Measurements from ENCODE around the gene PRXL2A. TPM values are rescaled to one million over a fixed set of nuclear protein-coding genes. Genes with fewer than 3 reads are reported as not detected.

The PRXL2A gene
- total RNA-seq, 1 donor from 2014 or later, result 87.0 TPM

DNA sequence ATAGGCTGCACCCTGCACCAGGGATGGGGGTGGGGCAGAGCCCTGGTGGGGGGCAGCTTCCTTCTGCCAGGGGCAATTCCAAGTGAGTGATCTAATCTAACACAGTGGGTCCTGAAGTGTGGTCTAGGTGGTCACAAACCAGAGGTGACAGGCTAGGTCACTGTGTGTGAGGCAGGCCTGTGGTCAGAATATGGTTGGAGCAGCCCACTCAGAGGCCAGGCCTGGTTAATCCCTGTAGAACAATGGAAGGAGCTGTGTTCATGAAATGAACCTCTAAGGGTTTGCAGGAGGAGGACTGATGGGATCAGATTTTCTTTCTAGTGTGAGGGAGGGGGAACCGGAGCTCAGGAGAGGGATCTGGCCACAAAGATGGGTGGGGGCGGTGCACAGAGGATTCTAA is 35.8 kb downstream of the PRXL2A start:
- no peak for DNase-seq (ENCODE audit: low read depth, low spot score)

DNA sequence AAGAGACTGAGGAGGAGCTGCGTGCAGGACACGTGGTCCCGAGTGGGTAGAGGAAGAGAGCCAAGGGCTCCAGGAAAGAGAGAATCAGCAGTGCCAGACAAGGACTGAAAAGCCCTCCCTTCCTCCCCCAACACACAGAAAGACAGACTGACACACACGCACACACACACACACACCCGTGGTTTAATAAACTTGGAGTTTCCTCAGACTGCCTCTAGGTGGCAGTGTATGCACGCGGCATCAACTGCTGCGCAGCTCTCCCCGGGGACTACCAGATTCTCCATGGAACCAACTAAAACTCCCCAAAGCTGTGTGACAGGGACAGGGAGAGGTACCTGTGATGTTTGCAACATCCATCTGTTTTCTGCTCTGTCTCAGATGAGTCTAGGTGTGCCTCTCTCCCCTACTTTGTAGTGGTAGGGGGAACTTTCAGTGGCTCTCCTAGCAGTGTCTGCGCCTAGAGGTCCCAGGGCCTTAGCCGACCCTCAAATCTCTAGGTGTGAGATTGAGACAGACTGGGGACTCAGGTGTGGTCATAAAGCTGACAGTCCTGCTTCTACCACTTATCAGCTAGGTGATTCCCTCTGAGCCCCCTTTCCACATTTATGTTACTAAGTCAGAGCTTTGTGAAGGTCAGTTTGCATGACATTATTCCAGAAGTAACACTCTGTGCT is 36.4 kb downstream of the PRXL2A start:
- DNase-seq (ENCODE audit: low read depth, low spot score), result no peak

DNA sequence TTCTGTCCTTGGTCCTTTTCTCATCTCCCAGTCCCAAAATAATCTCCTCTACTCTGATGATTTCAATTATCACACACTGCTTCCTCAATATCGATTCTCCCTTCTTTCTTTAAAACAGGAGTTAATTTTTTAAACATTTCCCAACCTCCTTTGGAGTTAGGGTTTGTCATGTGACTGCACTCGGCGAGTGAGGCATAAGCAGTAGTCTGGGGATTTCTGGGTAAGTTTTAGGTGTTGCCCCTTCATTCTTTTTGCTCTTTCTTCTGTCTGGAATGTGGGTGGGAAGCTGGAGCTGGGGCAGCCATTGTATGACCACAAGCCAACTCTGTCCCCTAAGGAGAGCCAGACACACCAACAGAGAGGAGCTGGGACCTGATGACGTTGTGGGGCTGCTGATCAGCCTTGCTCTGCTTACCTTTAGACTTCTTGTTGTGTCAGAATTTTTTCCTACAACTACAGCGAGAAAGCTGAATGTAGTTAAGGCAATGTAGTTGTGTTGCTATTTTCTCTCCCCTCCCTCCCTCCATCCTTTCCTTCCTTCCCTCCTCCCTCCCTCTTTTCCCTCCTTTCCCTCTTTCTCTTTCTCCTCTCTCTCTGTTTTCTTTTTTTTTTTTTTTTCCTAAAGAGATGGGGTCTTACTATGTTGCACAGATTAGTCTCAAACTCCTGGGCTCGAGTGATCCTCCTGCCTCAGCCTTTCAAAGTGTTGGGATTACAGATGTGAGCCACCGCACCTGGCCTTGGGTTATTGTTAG is 39.3 kb downstream of the PRXL2A start:
- no peak for DNase-seq (ENCODE audit: low read depth, low spot score)

DNA sequence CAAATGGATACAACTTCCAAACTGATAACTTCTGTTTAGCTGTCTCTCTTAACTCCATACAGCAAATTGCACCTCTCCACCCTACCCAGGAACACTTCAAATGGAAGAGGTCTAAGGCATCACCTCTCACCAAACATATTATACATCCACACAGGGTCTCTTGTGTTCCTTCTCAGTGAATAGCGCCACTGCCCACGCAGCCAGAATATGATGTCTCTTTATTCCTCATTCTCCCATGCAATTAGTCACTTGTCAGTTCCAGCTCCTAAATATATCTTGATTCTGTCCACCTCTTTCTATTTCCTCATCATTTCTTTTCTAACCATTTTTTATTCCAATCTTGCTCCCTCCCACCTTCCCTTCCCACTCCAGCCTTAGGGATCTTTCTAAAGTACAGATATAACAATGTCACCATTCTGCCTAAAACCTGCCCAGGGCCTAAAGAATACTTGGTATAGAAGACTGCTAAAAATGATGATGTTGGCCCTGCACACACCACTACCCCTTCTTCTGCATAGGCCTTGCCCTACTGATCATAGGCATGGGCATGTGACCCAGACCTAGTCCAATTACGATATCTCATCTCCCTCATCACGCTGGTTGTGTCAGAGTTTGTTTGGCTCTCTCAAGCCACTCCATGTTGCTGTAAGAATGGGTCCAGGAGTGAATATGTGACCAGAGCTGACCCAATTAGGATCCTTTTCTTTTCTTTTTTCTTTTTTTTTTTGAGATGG is 40.0 kb downstream of the PRXL2A start:
- no peak for DNase-seq (ENCODE audit: low read depth, low spot score)

DNA sequence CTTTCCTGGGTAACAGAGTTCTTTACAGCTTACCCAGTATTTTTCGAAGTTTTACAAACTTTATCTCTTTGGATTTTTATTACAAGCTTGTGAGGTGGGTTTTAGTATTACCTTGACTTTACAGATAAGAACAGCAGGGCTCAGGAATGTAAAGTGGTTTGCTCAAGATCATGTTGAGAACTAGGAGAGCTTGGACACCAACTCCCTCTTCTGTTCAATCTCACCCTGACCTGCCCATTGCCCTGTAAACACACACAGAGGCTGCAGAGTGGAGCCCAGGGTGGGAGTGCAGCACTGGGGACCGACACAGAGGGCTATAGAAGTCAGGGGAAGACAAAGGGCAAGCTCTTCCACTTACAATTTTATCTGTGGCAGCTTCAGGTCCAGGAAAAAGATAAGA is 41.2 kb downstream of the PRXL2A start:
- no peak for DNase-seq (ENCODE audit: low read depth, low spot score)

DNA sequence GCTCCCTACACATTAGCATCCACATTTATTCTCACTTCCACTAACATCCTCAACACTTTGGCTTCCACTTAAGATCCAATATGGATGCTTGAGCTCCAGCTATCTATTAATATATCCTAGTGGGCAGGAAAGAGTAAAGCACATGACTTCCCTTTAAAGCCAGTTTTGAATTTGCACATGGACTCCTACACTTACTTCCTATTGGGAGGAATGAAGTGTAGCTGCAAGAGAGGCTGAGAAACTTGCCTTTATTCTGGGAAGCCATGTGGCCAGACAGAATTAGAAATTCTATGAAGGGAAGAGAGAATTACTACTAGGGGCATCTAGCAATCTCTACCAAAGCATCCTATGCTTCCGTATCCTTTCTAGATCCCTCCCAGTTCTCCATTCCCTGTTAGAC is 42.8 kb downstream of the PRXL2A start:
- no peak for DNase-seq (ENCODE audit: low read depth, low spot score)

DNA sequence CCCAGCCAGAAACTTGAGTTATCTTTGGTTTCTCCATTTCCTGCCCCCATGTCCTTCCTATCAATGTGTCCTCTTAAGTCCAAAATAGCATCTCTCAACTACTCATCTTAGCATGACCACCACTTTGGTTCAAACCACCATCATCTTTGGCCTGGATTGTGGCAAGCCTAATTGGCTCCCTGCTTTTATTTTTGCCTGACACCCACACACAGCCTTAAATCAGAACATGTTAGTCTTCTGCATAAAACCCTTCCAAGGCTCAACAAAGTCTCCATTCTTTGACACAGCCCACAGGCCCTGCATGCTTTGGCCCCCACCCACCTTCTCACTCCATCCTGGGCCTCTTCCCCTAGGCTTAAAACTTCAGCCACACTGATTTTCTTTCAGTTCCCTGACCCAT is 43.7 kb downstream of the PRXL2A start:
- DNase-seq (ENCODE audit: low read depth, low spot score), result no peak

DNA sequence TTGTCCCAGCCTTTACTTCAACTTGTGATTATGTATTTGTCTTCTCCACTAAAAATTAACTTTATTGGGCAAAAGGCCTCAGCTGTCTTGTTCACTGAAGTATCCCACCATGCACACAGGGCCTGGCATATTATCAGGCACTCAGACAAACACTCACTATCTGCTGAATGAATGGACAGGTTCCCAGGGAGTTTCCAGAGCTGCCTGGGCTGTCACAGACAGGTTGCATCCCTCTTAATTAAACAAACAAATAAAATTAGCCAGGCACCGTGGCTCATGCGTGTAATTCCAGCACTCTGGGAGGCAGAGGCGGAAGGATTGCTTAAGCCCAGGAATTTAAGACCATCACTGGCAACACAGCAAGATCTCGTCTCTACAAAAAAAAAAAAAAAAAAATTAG is 44.3 kb downstream of the PRXL2A start:
- no peak for DNase-seq (ENCODE audit: low read depth, low spot score)

DNA sequence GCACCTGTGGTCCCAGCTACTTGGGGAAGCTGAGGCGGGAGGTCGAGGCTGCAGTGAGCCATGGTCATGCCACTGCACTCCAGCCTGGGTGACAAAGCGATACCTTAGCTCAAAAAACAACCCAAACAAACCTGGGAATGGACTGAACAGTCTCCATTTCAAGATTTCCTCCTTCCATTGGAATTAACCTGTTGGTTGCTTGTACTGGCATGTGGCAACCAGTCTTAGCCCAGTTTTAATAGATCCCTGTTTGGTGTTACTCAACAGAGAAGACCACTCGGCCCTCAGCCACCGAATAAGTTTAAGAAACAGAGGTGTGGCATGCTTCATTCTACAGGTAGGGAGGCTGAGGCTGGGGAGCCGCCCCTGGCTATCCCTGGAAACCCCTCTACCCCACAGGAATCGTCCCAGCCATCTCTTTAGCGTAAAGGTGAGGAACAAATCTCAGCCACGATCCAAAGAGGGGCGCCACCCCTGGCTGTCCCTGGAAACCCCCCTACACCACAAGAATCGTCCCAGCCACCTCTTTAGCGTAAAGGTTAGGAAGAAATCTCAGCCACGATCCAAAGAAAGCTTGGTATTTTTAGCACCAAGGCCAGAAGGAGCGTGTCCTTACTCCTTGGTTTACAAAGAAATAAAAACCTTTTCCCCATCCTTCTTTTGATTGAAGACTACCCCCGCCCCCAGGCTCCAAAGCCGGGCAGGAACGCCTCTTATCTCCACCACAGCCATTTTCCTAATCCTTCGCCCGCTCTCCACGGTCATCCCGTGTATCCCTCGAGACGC is 44.9 kb downstream of the PRXL2A start:
- no peak for DNase-seq (ENCODE audit: low read depth, low spot score)

DNA sequence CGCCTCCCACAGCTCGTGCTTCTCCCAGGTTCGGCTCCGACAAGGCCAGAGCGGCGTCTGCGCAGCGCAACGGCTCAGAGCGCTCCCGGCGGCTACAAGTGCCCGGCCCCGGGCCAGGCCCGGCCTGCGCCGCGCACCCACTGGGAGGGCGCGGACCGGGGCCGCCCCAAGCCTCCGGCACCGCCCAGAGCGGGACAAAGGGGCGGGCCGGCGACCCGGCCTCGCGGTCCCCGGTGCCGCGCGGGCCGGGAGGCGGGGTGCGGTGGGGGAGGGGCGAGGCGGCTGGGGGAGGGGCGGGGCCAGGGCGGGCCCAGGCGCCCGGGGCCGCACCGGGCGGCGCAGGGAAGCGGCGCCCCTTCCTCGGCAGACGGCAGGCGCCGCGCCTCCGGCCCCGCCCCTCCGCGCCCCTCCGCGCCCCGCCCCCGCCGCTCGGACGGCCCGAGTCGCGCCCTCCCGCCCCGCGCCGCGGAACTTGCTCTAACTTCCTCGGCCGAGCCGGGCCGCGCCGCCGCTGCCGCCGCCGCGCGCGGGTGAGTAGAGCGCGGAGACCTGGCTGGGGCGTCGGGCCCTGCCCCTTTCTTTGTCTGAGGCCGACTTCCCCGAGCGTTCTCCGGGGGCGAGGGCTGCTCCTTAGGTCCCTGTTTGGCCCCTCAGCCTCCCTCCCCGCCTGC is 45.6 kb downstream of the PRXL2A start, which contains the start of gene TSPAN14:
Gene TSPAN14, plus strand, starts transcription at position 469 of the 671 bp plus-strand sequence. CDS start 34,924 bp downstream, outside the sequence.
- peak; percentile 51 for DNase-seq (ENCODE audit: low read depth, low spot score)

DNA sequence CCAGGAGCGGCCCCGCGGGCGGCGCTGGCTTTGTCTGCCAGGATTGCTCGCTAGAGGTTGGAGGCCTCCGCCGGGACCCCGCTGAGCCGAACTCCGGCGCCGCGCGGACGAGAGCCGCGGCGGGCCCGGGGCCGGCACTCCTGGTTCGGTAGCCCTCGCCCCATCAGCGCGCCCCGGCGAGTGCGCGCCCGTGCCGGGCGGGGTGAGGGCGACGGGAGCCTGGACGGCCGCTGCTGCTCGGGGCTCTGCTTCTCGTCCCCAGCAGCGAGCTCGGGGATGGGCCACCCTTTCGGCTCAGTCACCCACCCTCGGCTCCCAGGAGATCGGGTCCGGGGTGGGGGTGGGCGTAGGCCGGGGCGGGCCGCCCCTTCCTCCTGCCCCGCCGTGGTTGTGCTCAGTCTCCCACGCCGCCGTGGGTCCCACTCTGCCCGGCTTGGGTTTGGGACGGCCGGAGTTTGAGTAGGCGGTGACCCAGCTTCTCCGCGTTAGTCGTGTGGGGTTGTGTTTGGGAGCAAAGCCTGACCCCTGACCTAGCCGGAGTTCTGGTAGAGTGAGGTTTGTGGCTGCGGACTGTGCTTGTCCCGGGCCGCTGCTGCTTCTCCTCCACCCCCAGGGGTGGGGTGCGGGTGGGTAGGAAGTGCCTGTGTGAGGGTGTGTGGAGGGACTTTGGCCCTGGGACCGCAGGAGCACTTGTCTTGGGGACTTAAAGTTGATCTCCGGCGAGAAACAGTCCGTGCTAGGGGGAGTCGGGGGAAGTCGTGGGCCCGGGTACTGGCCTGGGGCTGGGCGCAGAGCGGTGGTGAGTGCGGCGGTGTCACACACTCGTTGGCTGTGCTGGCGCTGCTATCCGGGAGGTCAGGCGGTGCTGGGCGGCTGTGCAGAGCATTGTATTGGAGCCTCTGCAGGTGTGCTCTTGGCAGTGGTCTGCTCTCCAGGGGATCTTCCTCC is 46.4 kb downstream of the PRXL2A start:
- DNase-seq (ENCODE audit: low read depth, low spot score), result no peak

DNA sequence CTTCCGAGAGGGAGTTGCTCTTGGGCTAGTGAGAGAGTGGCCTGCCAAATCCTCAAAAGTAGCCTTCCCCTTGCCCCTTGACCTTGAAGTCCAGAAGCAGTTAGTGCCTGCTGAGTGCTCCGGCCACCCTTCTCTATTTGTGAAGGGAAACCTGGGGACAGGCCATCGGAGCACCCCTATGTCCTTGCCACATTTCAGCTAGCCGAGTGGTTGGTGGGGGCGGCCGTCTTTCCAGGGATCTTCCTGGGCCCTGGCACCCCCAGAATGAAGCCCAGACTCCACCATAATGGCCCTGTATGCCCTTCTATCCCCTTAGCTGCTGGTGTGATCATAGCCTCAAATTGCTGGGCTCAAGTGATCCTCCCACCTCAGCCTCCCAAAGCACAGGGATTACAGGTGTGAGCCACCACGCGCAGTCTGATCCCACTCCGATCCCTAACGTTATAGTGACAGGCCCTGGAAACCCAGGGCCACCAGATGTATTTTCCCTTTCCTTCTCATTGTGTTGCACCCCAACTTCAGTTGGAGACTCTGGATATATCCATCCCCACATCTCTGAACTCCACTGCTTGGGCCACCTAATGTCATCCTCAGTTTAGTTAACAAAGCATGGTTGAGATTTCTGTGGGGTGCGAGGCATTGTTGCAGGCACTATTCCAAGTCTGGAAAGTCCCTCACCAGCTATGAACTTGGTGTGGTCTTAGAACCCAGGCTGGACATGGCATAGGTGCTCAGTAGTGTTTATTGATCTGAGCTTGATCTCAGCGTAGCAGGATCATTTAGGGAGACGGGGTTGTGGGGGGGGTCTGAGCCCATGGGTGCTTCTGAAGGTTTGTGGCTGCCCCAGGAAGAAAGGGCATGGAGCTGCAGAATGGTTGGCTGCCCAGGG is 47.4 kb downstream of the PRXL2A start:
- no peak for DNase-seq (ENCODE audit: low read depth, low spot score)

DNA sequence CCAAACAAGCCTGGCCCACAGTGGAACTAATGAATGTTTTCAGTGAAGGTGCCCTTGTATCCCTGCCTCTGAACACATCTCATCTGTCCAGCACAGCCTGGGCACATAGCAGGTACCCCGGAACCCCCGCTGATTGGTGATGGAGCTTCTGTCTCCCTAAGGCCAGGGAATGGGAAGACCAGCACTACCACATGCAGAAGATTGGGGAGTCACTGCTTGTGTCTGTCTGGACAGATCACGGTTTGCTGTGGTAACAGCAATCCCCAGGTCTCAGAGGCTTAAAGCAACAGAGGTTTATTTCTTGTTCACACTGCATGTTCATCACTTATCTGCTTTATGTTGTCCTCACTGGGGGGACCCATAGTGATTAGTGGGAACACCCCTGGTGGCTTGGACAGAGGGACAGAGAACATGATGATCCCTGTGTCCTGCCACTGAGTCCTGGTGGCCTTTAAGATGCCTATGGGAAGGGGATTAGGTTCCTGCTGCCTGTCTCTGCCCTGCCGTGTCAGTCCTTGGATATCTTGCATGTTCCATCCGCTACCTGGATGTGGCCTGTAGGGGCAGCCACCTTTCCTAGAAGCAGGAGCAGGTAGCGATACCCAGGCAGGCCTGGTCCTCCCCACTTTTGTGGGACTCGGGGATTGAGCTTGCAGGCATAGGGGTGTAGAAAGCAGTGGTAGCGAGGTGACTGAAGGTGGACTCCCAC is 49.4 kb downstream of the PRXL2A start:
- no peak for DNase-seq (ENCODE audit: low read depth, low spot score)

DNA sequence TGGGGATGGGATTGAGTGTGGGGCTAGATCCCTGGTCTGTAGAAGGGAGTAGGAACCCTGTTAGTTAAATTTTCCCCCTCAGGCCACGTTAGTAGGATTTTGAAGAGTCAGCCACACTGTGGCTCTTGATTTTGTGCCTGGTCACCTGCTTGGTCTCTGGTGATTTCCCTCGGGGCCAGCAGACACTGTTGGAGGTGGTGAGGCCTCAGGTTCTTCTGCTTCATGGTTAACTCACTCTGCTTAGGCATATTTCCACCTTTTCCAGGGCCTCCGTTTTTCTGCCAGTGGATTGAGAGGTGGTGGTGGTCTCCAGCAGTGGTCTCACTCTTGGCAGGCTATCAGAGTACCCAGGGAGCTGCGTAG is 49.9 kb downstream of the PRXL2A start:
- no peak for DNase-seq (ENCODE audit: low read depth, low spot score)

DNA sequence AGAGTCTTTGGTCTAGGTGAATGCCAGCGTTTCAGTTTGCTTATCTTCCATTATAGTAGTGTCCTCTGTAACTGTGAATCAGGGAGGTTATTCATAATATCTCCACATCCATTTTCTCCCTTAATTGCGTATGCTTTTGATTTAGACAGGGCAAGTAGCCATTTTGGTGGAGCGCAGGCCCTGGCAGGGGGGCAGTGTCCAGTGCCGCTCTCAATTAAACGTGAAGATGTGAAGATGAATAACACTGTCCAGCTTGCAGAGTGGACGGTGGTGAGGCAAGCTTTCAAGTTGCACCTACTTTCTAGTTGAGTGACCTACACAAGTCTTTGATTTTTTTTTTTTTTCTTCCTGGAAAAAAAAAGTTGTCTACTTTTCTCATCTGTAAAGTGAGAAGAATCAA is 50.3 kb downstream of the PRXL2A start:
- no peak for DNase-seq (ENCODE audit: low read depth, low spot score)

DNA sequence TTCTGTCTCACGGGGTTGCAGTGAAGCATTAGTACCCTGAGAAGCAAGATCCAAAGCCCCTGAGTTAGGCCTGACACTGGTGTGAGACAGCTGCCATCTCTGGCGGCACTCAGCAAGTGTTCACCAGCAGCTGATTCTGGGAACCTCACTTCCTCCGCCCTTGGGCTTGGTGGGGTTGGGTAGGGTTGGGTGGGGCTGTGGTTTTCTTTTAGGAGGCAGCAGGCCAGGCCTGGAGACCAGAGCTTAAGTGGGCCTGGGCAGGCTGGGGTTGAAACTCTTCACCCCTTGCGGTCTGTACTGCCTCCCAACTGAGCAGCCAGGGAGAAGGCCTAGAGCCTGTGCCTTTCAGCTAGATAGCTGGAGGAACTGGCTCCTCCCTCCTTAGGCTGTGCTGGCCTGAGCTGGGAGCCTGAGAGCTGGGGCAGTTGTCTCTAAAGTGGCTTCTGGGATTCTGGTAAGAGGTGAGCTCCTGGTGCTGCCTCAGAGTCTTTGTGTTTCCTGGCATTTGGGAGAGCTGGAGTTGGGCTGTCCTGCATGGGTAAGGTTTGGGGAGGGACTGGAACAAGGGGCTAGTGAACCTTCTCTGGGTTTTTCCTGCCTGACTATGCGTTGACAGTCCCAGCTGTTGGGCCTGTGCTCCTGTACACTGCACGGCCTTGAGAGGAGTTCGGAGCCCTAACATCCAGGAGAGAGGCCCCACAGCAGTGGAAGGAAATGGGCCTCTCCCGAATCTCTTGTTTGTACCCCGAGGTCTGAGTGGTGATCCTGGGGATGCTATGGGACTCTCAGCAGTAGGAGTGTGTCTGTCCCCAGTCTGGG is 50.9 kb downstream of the PRXL2A start:
- DNase-seq (ENCODE audit: low read depth, low spot score), result no peak

All from pulmonary artery endothelial cell (primary cell).